GM18498 (cell line): ENCODE measurements around the gene MBD2.
"Not testable (repeated sequence)": the region's sequence is repeated elsewhere in the genome, so short reads cannot be mapped to it uniquely, and the experiment has no call there.

Experiments used
- ATAC-seq: cut with Tn5 transposase; IDR thresholded peaks from one replicate; pipeline ENCODE4 v1.9.1; 2021; ENCODE audit warnings: mild to moderate bottlenecking, moderate library complexity; ENCODE audit not compliant: unreplicated experiment

MBD2 gene

DNA sequence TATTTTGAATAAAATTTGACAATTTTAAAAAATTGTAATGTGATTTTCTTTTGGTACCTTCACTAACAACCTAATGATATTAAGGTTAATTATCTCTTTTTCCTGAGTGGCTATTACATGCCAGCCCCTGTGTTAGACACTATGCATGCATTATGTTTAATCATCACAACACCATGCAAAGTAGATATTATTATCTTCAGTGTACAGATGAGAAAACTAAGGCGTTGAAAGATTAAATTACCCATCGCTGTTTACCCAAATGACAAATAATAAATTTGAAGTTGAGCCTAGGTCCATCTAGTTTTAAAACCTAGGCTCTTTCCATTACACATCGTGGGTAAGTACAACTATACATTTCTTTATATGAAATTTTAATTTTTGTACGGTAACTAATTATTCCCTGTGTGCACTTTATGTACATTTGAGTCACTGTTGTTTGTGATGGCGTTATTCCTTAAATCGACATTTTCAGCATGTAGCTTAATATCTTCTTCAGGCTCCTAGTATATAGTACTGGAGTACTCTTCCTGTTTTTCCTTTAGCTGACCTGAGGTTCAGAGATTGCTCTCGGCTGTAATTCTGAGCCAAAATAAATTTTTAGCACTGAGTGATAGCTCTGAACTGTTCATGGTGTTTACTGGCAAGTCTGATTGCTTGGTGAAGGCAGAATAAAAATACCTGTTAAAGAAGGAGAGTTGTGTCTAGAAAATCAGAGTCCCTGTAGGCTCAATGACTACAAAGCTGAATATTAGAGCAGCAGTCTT is 13.9 kb upstream of the MBD2 start:
- no peak for ATAC-seq

- no peak for ATAC-seq
Measured at GRCh38 chr18:54235871-54236270, 11.4 kb upstream of the MBD2 start.

GRCh38 chr18:54233747-54234146 is 9.3 kb upstream of the MBD2 start:
- no peak for ATAC-seq

- ATAC-seq: no peak
Measured at GRCh38 chr18:54233228-54233625, 8.8 kb upstream of the MBD2 start.

DNA sequence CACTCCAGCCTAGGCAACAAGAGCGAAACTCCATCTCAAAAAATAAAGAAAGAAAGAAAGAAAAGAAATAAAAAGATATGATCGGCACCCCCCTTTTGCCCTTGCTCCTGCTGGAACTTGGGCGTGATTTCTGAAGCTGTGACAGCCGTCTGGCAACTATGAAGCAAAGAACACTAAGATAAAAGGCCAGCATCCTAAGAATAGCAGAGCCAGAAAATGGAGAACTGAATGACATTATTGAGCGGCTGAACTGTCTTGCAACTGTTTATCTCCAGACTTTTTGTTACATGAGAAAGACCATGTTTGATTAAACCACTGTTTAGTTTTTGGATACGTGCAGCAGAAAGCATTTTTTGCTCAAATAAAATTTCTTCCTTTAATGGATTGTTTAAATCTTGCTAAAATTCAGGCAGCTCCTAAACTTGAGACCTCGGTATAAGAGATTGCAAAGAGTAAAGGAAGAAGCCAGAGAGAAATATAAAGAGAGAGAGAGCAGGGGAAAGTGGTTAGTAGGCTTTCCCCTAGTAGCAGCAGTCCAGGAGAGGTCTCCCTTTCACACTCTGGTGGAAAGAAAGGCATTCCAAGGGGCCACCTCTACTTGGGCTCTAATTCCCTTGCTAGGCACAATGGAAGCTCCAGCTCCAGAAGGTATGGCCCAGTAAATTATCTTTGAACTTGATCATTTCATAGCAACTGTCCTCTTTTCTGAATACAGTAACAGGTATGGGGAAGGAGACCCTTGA is 8.2 kb upstream of the MBD2 start:
- ATAC-seq: no peak

DNA sequence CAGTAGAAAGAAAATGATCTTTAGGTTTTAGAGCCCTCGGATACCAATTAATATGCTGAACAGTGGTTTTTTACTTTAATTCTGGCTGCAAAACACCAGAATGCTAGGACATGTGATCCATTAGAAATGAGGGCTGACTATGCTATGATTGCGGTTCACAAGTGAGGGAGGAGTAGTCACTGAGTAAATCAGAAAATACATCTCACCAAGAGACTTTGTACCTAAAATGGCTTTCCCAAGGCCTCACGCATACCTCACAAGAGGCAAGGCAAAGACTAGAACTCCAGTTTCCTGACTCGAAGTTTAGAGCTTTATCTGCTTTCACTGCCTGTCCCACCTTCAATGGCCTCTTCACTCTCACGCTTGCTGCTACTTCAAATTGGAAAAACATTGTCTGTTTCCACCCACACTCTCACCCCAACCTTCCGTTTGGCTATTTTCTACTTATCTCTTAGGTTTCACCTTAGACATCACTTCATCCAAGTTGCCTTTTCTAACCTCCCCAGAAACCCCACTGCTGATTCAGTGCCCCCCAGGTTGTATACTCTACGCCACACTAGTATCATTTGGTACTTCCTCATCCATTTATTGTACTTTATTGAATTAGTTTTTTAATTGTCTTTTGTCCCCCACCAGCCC is 5.1 kb upstream of the MBD2 start:
- no peak for ATAC-seq

DNA sequence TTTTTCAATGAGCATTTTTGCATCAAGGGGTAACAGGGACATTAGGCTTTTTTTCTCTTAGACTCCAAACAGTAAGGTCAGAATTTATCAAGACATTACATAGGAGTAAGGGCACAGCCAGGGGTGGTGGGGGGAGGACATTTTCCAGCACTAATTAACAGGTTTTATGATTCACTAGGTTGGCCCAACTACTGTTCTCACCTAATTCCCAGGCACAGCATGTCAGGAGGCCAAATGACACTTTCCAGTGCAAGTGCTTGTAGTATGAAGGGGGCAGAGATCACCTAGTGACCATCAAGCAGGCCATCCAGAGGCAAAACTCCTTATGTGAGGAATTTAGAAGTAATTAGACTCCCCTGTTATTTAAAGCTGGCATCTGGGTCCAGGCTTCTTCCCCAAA is 3.9 kb upstream of the MBD2 start:
- ATAC-seq: no peak

GRCh38 chr18:54223568-54224241 is 764 bp downstream of the MBD2 start:
- peak; percentile 22 for ATAC-seq

- ATAC-seq: peak; percentile 42
Measured at GRCh38 chr18:54222922-54223567, 1.4 kb downstream of the MBD2 start.

GRCh38 chr18:54220406-54220805 is 4.1 kb downstream of the MBD2 start:
- ATAC-seq: no peak

DNA sequence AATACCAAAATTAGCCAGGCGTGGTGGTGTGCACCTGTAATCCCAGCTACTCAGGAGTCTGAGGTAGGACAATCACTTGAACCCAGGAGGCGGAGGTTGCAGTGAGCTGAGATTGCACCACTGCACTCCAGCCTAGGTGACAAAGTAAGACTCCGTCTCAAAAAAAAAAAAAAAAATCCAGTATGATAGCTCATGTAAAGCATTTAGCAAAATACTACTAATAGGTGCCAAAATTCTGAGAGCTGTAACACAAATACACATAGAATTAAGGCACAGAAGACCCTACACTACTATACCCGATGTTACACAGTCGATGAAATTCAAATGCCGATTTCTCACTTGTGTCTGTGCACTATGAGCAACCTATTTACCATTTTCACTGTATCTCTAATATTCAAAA is 5.7 kb downstream of the MBD2 start:
- not testable (repeated sequence) for ATAC-seq

DNA sequence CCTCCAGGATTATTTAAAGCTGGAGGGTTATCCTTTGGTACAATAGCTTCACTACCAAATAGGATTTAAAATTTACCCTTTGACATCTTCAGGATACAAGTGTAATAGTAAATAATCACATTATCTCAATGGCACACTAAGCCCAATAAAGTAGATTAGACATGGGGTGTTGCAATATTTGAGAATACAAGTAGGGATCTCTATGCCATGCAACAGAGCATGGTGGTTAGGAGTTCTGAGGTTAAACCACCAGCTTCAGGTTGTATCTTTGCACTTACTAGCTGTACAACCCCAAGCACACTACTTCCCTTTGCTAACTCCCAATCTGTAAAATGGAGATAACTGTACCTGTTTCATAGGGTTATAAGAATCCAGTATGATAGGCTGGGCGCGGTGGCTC is 6.2 kb downstream of the MBD2 start:
- ATAC-seq: no peak

DNA sequence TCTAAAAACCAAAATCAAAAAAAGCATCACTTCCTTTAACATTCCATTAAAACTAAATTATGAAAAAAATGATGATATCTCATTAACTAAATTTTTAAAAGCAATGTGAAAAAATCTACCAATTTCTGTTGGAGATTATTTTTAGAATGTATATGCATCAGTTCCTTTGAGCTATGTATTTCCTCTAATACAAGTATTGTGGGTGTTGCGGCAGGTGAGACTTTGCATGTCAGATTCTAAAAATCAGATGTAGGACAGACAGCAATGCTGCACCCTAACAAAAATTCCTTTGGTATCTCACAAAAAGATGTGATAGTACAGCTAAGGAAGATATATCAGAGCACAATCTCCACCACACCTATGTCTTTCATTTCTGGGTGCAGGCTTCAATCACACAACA is 6.8 kb downstream of the MBD2 start:
- ATAC-seq: peak; percentile 53

DNA sequence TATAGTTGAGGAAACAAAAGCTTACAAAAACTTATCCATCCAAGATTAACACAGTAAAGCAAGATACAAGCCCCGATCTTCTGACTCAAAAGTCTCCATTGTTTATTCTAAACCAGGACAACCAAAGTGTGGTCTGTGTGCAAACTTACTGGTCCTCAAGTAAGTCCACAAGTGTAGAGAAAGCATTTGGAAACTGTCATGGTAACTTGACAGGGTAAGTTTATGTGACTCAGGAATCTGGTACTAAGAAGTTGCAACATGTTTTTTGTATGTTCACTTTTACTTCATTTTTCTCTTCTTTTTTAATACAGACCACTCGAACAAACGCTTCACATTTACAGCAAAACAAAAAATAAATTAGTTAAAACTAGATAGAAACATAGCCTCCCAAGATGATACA is 9.4 kb downstream of the MBD2 start:
- no peak for ATAC-seq

DNA sequence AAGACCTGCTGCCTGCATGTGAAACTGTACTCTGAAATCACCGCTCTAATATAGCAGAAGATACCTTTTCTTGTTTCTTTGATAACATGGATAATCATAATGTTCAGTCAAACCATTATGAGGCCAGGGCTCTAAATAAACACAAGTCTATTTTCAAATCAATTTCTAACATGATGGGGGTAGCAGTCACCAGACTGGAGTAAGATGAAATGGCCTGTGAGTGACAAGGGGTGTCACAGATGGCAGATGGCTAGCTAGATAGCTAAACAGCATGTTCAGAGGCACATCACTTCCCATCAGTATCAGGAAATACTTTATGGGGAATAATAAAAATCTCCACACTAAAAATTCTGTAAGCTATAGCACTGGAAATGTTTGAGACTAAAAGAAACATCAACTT is 14.0 kb downstream of the MBD2 start:
- peak; percentile 44 for ATAC-seq

DNA sequence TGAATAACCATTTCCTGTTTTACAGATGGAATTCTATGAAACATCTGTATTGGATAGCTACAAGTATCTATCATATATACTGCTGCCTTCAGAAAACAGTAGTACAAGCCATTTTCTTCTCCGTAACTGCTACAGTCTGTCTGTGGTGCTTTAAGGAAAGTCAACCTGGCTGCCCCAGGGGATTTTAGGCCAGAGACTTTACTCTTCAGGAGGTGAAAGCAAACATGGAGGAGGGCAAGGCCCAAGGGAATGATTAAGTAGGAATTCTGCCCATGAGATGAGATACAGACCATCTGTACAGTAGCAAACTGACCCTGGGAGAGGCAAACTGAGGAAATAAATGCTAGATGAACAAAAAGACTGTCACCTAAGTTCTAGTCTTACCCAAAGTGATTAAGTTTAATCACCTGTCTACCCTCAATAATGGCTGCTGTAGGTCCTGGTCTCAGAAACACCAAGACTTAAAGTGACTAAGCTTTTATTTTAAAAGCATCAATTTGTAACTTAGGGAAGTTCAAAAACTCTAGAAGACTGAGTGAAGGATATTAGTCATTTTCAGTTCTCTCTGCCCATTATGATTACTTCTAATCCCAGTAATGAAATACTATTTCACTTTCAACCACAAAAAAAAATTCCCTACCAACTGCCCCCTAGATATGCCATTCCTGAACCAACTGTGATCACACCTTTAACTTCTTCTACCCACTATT is 14.8 kb downstream of the MBD2 start:
- peak; percentile 84 for ATAC-seq

GRCh38 chr18:54206447-54206846 is 18.0 kb downstream of the MBD2 start:
- ATAC-seq: no peak

DNA sequence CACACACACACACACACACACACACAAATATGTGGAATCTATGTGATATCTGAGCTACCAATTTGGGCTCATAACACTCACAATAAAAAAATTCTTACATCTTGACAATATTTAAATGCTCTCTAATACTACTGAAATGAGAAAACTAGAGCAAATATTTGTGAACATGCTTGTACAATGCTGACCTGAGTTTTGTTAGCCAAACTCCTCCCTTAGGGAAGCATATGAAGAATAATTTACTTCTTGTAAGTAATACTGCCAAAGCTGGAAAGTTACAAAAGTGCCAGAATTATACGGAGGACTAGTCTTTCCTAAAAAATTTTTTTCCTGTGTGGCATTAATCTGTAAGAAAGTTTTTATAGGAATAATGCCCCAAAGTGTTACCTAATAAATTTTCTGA is 18.5 kb downstream of the MBD2 start:
- ATAC-seq: no peak

- not testable (repeated sequence) for ATAC-seq
Measured at GRCh38 chr18:54205448-54205847, 19.0 kb downstream of the MBD2 start.

GRCh38 chr18:54204883-54205282 is 19.6 kb downstream of the MBD2 start:
- ATAC-seq: no peak
